Neural cell (in vitro differentiated cells): ENCODE measurements around the gene ATPAF1. TPM values are rescaled to one million over a fixed set of nuclear protein-coding genes. Genes with fewer than 3 reads are reported as not detected.

Experiments
- H2AFZ ChIP-seq: fragments of 200-600, 300-800 bp; sonication (generic), shearing (Covaris generic); 2 replicates; pipeline ENCODE4 v1.6.0; 2014; ENCODE audit warnings: low read depth, mild to moderate bottlenecking, antibody characterized with exemption, low read length, moderate library complexity
- H3F3A ChIP-seq: fragments of 200-600 bp; shearing (Covaris generic); 2 replicates; pipeline ENCODE4 v1.6.1; 2016; ENCODE audit warnings: mild to moderate bottlenecking, moderate library complexity, mixed read lengths, antibody characterized with exemption, low read length; ENCODE audit not compliant: insufficient read depth, poor library complexity, severe bottlenecking
- H3K27ac ChIP-seq: fragments of 200-600, 300-800 bp; sonication (generic), shearing (Covaris generic); 2 replicates; pipeline ENCODE4 v1.5.1; 2014; ENCODE audit warnings: mild to moderate bottlenecking, low read length, moderate library complexity
- H3K27me3 ChIP-seq: fragments of 300-800, 200-600 bp; sonication (generic), shearing (Covaris generic); 2 replicates; pipeline ENCODE4 v1.6.0; 2014; ENCODE audit warnings: mild to moderate bottlenecking, low read depth, low read length, moderate library complexity; ENCODE audit not compliant: insufficient read depth
- H3K36me3 ChIP-seq: fragments of 300-800, 200-600 bp; sonication (generic), shearing (Covaris generic); 2 replicates; pipeline ENCODE4 v1.5.1; 2014; ENCODE audit warnings: mild to moderate bottlenecking, antibody characterized with exemption, low read length, moderate library complexity; ENCODE audit not compliant: insufficient read depth
- H3K4me2 ChIP-seq: fragments of 300-800, 200-600 bp; sonication (generic), shearing (Covaris generic); 2 replicates; pipeline ENCODE4 v1.6.0; 2014; ENCODE audit warnings: mild to moderate bottlenecking, low read length
- H3K4me3 ChIP-seq: fragments of 300-800, 200-600 bp; sonication (generic), shearing (Covaris generic); 2 replicates; pipeline ENCODE4 v1.5.1; 2014; ENCODE audit warnings: mild to moderate bottlenecking, low read length, moderate library complexity
- H3K79me2 ChIP-seq: fragments of 200-600 bp; shearing (Covaris generic); replicated peaks from 2 replicates; pipeline ENCODE4 v1.6.0; 2014; ENCODE audit warnings: mild to moderate bottlenecking, low read length, moderate library complexity; ENCODE audit not compliant: insufficient read depth
- H3K9ac ChIP-seq: fragments of 300-800, 200-600 bp; sonication (generic), shearing (Covaris generic); 2 replicates; pipeline ENCODE4 v1.6.1; 2016; ENCODE audit warnings: mild to moderate bottlenecking, low read length, mixed read lengths
- H3K9me2 ChIP-seq: fragments of 200-600 bp; shearing (Covaris generic); 2 replicates; pipeline ENCODE4 v1.6.1; 2016; ENCODE audit warnings: mild to moderate bottlenecking, low read length, mixed read lengths; ENCODE audit not compliant: insufficient read depth
- H3K9me3 ChIP-seq: fragments of 200-600, 300-800 bp; sonication (generic), shearing (Covaris generic); 2 replicates; pipeline ENCODE4 v1.6.1; 2016; ENCODE audit warnings: mild to moderate bottlenecking, mixed run types, low read length, moderate library complexity, mixed read lengths
- H4K20me1 ChIP-seq: fragments of 200-600 bp; shearing (Covaris generic); 2 replicates; pipeline ENCODE4 v1.6.1; 2016; ENCODE audit warnings: mild to moderate bottlenecking, mixed run types; ENCODE audit not compliant: insufficient read depth
- CTCF ChIP-seq: fragments of 450-650 bp; IDR thresholded peaks from 2 replicates; pipeline ENCODE4 v1.5.1; 2014; ENCODE audit warnings: antibody characterized with exemption, mild to moderate bottlenecking, moderate library complexity; ENCODE audit not compliant: poor library complexity, severe bottlenecking
- EP300 ChIP-seq: fragments of 450-650 bp; conservative IDR thresholded peaks from 2 replicates; pipeline ENCODE4 v1.6.1; 2014; ENCODE audit warnings: antibody characterized with exemption, mild to moderate bottlenecking, moderate library complexity; ENCODE audit not compliant: poor library complexity, severe bottlenecking
- EZH2 ChIP-seq: fragments of 200-600, 300-800 bp; shearing (Covaris generic), sonication (generic); IDR thresholded peaks from 2 replicates; pipeline ENCODE4 v1.6.1; 2014; ENCODE audit warnings: antibody characterized with exemption, low read length, borderline replicate concordance, mild to moderate bottlenecking; ENCODE audit not compliant: insufficient read depth, poor library complexity, severe bottlenecking
- MXI1 ChIP-seq: fragments of 450-650 bp; conservative IDR thresholded peaks from 2 replicates; pipeline ENCODE4 v1.6.1; 2014; ENCODE audit warnings: antibody characterized with exemption, mild to moderate bottlenecking; ENCODE audit not compliant: poor library complexity, severe bottlenecking
- POLR2AphosphoS5 ChIP-seq: IDR thresholded peaks from 2 replicates; pipeline ENCODE4 v1.6.1; 2012
- RAD21 ChIP-seq: fragments of 450-650 bp; conservative IDR thresholded peaks from 2 replicates; pipeline ENCODE4 v1.6.1; 2014; ENCODE audit warnings: antibody characterized with exemption, mild to moderate bottlenecking, moderate library complexity
- REST ChIP-seq: IDR thresholded peaks from 2 replicates; pipeline ENCODE4 v1.6.1; 2012; ENCODE audit warnings: borderline replicate concordance
- SMC3 ChIP-seq: fragments of 450-650 bp; conservative IDR thresholded peaks from 2 replicates; pipeline ENCODE4 v1.6.1; 2014; ENCODE audit warnings: antibody characterized with exemption, mild to moderate bottlenecking, moderate library complexity; ENCODE audit not compliant: poor library complexity
- TAF1 ChIP-seq: IDR thresholded peaks from 2 replicates; pipeline ENCODE4 v1.6.1; 2012; ENCODE audit warnings: low read depth
- polyA plus RNA-seq: library from polyadenylated mRNA; depleted of rRNA; stranded (reverse); fragments of >200 nt; gene quantifications from 2 replicates; pipeline ENCODE4 v1.2.3, GENCODE V29; 2014

Gene ATPAF1
- polyA plus RNA-seq, 1 donor from 2014 or later, result 80.7 TPM

GRCh38 chr1:46677339-46677738 is 9.2 kb upstream of the ATPAF1 start:
- Histone ChIP-seq H3K27me3 (no peaks in the 10 kb centered on the region), H3K9ac (no peak overlapping the region), H3K4me2 (no peak overlapping the region), H3K27ac (no peak overlapping the region), H3K36me3 (peaks cover 7% of the 10 kb centered on the region), H3K4me3 (no peak overlapping the region), H2AFZ (no peak overlapping the region), H3K79me2 (no peaks in the 10 kb centered on the region), H3K9me3 (no peaks in the 10 kb centered on the region), H3F3A (no peaks in the 10 kb centered on the region), H4K20me1 (no peaks in the 10 kb centered on the region), H3K9me2 (no peaks in the 10 kb centered on the region)
- TF ChIP-seq MXI1 (no peak), SMC3 (no peak), REST (no peak), CTCF (no peak), RAD21 (no peak), POLR2AphosphoS5 (no peak), EP300 (no peak), EZH2 (no peak), TAF1 (no peak)

- no peak overlapping the region for H3K4me3 ChIP-seq
- H3K4me2 ChIP-seq, result no peak overlapping the region
- H4K20me1 ChIP-seq, result no peaks in the 10 kb centered on the region
- H3K27ac ChIP-seq, result no peak overlapping the region
- H2AFZ ChIP-seq, result no peak overlapping the region
- no peak overlapping the region for H3K9ac ChIP-seq
- H3K9me2 ChIP-seq, result no peaks in the 10 kb centered on the region
- H3K27me3 ChIP-seq, result no peaks in the 10 kb centered on the region
- H3F3A ChIP-seq, result no peaks in the 10 kb centered on the region
- H3K79me2 ChIP-seq, result no peaks in the 10 kb centered on the region
- TF ChIP-seq POLR2AphosphoS5 (no peak), EP300 (no peak), CTCF (no peak), MXI1 (no peak), REST (no peak), RAD21 (no peak), EZH2 (no peak), SMC3 (no peak), TAF1 (no peak)
- peaks cover 7% of the 10 kb centered on the region for H3K36me3 ChIP-seq
- no peaks in the 10 kb centered on the region for H3K9me3 ChIP-seq
Observed at GRCh38 chr1:46676531-46676930, 8.4 kb upstream of the ATPAF1 start.
